HL-60 (cell line): ENCODE data around the gene PLTP.
"Not testable (repeated sequence)": the region's sequence is repeated elsewhere in the genome, so short reads cannot be mapped to it uniquely, and the experiment has no call there.

Source experiments
- DNase-seq, 2 experiments: peaks; one replicate each; pipeline ENCODE4 v3.0.0-alpha.2; 2010 to 2020; ENCODE audit warnings: low read depth in 1 of 2, low spot score in 1 of 2
- H3K27ac ChIP-seq: fragments of 250-450 bp; sonication (Bioruptor Pico); replicated peaks from 2 replicates; pipeline ENCODE4 v1.5.1; 2020; ENCODE audit warnings: mild to moderate bottlenecking, moderate library complexity
- H3K27me3 ChIP-seq: fragments of 250-450 bp; sonication (Bioruptor Pico); 2 replicates; pipeline ENCODE4 v1.5.1; 2021; ENCODE audit warnings: mild to moderate bottlenecking, moderate library complexity; ENCODE audit not compliant: insufficient read depth, poor library complexity, severe bottlenecking
- H3K4me3 ChIP-seq: replicated peaks from 2 replicates; pipeline ENCODE4 v1.5.1; 2011; ENCODE audit warnings: mild to moderate bottlenecking, control low read depth, low read length; ENCODE audit not compliant: insufficient read depth
- CTCF ChIP-seq: IDR thresholded peaks from one replicate; pipeline ENCODE4 v1.5.1; 2011; ENCODE audit warnings: low read length, control low read depth, inconsistent platforms; ENCODE audit not compliant: insufficient read depth
- GABPA ChIP-seq: IDR thresholded peaks from 2 replicates; pipeline ENCODE4 v1.6.1; 2012; ENCODE audit warnings: low read depth
- POLR2AphosphoS5 ChIP-seq: IDR thresholded peaks from 2 replicates; pipeline ENCODE4 v1.6.1; 2012; ENCODE audit warnings: low read depth
- SPI1 ChIP-seq: IDR thresholded peaks from 2 replicates; pipeline ENCODE4 v1.6.1; 2012; ENCODE audit warnings: low read depth, mild to moderate bottlenecking, borderline replicate concordance
- TF ChIP-seq, protein P1 (sequence below): IDR thresholded peaks from 2 replicates; pipeline ENCODE4 v1.6.1; 2012; ENCODE audit warnings: low read depth; ENCODE audit not compliant: insufficient replicate concordance

Gene PLTP

GRCh38 chr20:45902199-45902701 lies 9.7 kb downstream of the PLTP start:
- Histone ChIP-seq H3K27me3 (no peaks in the 10 kb centered on the region), H3K4me3 (no peak overlapping the region), H3K27ac (no peak overlapping the region)
- no peak for TF ChIP-seq SPI1
- TF ChIP-seq, protein P1, sequence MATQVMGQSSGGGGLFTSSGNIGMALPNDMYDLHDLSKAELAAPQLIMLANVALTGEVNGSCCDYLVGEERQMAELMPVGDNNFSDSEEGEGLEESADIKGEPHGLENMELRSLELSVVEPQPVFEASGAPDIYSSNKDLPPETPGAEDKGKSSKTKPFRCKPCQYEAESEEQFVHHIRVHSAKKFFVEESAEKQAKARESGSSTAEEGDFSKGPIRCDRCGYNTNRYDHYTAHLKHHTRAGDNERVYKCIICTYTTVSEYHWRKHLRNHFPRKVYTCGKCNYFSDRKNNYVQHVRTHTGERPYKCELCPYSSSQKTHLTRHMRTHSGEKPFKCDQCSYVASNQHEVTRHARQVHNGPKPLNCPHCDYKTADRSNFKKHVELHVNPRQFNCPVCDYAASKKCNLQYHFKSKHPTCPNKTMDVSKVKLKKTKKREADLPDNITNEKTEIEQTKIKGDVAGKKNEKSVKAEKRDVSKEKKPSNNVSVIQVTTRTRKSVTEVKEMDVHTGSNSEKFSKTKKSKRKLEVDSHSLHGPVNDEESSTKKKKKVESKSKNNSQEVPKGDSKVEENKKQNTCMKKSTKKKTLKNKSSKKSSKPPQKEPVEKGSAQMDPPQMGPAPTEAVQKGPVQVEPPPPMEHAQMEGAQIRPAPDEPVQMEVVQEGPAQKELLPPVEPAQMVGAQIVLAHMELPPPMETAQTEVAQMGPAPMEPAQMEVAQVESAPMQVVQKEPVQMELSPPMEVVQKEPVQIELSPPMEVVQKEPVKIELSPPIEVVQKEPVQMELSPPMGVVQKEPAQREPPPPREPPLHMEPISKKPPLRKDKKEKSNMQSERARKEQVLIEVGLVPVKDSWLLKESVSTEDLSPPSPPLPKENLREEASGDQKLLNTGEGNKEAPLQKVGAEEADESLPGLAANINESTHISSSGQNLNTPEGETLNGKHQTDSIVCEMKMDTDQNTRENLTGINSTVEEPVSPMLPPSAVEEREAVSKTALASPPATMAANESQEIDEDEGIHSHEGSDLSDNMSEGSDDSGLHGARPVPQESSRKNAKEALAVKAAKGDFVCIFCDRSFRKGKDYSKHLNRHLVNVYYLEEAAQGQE = no peak
- no peak for TF ChIP-seq CTCF
- TF ChIP-seq POLR2AphosphoS5 = no peak; the same call in 1 of the 2 replicates
- no peak for TF ChIP-seq GABPA
- no peak for DNase-seq

DNA sequence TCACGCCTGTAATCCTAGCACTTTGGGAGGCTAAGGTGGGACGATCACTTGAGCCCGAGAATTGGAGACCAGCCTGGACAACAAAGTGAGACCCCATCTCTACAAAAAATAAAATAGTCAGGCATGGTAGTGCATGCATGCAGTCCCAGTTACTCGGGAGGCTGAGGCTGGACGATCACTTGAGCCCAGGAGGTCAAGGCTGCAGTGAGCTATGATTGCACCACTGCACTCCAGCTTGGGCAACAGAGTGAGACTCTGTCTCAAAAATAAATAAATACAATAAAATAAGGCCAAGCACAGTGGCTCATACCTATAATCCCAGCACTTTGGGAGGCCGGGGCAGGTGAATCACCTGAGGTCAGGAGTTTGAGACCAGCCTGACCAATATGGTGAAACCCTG lies 10.6 kb downstream of the PLTP start:
- not testable (repeated sequence) for H3K27me3 ChIP-seq, H3K27ac ChIP-seq, H3K4me3 ChIP-seq, DNase-seq

DNA sequence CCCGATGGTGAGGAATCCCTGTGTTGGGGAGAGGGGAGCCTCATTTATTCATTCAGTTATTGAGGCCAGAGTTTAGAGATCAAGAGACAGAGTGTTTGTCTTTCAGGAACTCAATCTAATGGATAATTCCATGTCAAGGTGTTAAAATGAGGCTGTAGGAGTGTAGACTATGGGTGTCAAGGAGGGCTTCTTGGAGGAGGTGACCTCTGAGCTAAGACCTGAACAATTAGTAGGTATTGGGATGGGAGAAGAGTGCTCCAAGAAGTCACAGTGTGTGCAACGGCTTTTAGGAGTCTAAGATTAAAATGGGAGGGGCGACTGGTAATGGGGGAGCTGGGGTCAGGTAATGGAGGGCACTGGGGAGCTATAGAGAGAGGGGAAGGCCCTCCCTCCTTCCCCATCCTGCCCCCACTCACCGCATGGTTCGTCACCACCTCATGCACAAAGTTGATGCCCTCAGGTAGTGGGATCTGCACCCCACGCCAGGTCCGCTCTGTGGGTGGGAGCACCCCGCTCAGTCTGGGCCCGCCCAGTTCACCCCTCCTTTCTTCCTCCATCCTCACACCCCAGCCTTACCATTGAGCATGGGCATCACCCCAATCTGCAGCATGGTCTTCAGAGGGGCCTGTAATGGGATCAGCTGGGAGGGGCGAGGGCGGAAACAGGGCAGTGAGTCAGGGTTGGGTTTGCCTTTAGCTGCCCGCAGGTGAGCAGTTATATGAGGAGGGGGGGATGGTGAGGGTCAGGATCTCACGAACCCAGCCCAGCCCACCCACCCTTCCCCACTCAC lies 12.7 kb downstream of the PLTP start:
- TF ChIP-seq, protein P1 = no peak
- TF ChIP-seq CTCF (no peak), GABPA (no peak), POLR2AphosphoS5 (no peak), SPI1 (no peak)
- no peak for DNase-seq
- no peak overlapping the region for H3K4me3 ChIP-seq
- H3K27me3 ChIP-seq = no peaks in the 10 kb centered on the region
- H3K27ac ChIP-seq = no peak overlapping the region

- TF ChIP-seq CTCF (no peak), GABPA (no peak), SPI1 (no peak), POLR2AphosphoS5 (no peak)
- TF ChIP-seq, protein P1 = no peak
- H3K27me3 ChIP-seq = no peaks in the 10 kb centered on the region
Measured at GRCh38 chr20:45898285-45898684, 13.7 kb downstream of the PLTP start.

More at GRCh38 chr20:45898285-45898684, 13.7 kb downstream of the PLTP start:
- no peak overlapping the region for H3K4me3 ChIP-seq
- no peak for DNase-seq
- no peak overlapping the region for H3K27ac ChIP-seq
